Panc1 (cell line): Measurements from ENCODE around the gene TMEM209. TPM values are rescaled to one million over a fixed set of nuclear protein-coding genes. Genes with fewer than 3 reads are reported as not detected.

ENCODE experiments used
- ATAC-seq: fragments of 200-7000 bp; cut with Tn5 transposase; 2 replicates; pipeline ENCODE4 v1.9.1; 2020; ENCODE audit warnings: mild to moderate bottlenecking, moderate library complexity
- BruUV-seq: library from RNA; stranded (reverse); fragments of 400-500 nt; replicated peaks from 2 replicates; lab custom pipeline; 2021; lab: Mats Ljungman, UMichigan
- CTCF ChIA-PET: fragments of 300-600 bp; sonication (Branson Sonifier 250); formaldehyde crosslinking; loops from one replicate; lab custom pipeline; 2022; ENCODE audit warnings: antibody characterized with exemption; lab: Charles Lee
- POLR2A ChIA-PET: fragments of 300-600 bp; sonication (Branson Sonifier 250); formaldehyde crosslinking; loops from one replicate; lab custom pipeline; 2022; ENCODE audit warnings: antibody characterized with exemption; lab: Charles Lee
- DNase-seq: peaks from one replicate; pipeline ENCODE4 v3.0.0-alpha.2; 2010; ENCODE audit warnings: low read depth, low spot score
- H3K27ac ChIP-seq: 2 replicates; pipeline ENCODE4 v1.5.1; 2011; ENCODE audit warnings: mild to moderate bottlenecking, low read length, inconsistent platforms
- H3K27me3 ChIP-seq: fragments of 200-500 bp; sonication (Bioruptor generic); 2 replicates; pipeline ENCODE4 v1.6.0; 2014; ENCODE audit warnings: low read length, inconsistent platforms; ENCODE audit not compliant: control insufficient read depth, insufficient read depth
- H3K36me3 ChIP-seq: fragments of 200-500 bp; sonication (Bioruptor generic); 2 replicates; pipeline ENCODE4 v1.5.1; 2014; ENCODE audit warnings: inconsistent platforms, mild to moderate bottlenecking, low read length, moderate library complexity; ENCODE audit not compliant: control insufficient read depth, insufficient read depth
- H3K4me1 ChIP-seq: 2 replicates; pipeline ENCODE4 v1.5.1; 2011; ENCODE audit warnings: inconsistent platforms, mild to moderate bottlenecking, low read length, moderate library complexity; ENCODE audit not compliant: control insufficient read depth, insufficient read depth
- H3K4me3 ChIP-seq, 2 experiments: 2 replicates each; pipeline ENCODE4 v1.5.1; 2011 to 2012; ENCODE audit warnings: low read depth in 2 of 2, low read length in 2 of 2, mild to moderate bottlenecking in 2 of 2, inconsistent platforms in 1 of 2, moderate library complexity in 1 of 2
- H3K9me3 ChIP-seq: fragments of 200-500 bp; sonication (Bioruptor generic); 2 replicates; pipeline ENCODE4 v1.5.1; 2014; ENCODE audit warnings: low read depth, mild to moderate bottlenecking, inconsistent platforms, low read length, moderate library complexity; ENCODE audit not compliant: control insufficient read depth, insufficient read depth
- POLR2AphosphoS5 ChIP-seq: IDR thresholded peaks from 2 replicates; pipeline ENCODE4 v1.6.1; 2012; ENCODE audit warnings: mild to moderate bottlenecking, low read depth, low read length, moderate library complexity
- SIN3A ChIP-seq: IDR thresholded peaks from 2 replicates; pipeline ENCODE4 v1.6.1; 2012; ENCODE audit warnings: low read depth, mild to moderate bottlenecking, low read length, moderate library complexity, borderline replicate concordance; ENCODE audit not compliant: insufficient read depth
- TCF7L2 ChIP-seq: IDR thresholded peaks from 2 replicates; pipeline ENCODE4 v1.6.1; 2011; ENCODE audit warnings: mild to moderate bottlenecking, low read depth, low read length, inconsistent platforms
- in situ Hi-C: cut with HindIII; loops from 2 replicates; pipeline ENCODE4 v1.10.0; 2016; ENCODE audit warnings: low sequenced_read_pairs, low pct_unique_long_range_greater_than_20kb
- intact Hi-C: fragments of 100-400 bp; cut with micrococcal nuclease; formaldehyde crosslinking; loops from one replicate; pipeline ENCODE4 v1.10.0; 2022; ENCODE audit not compliant: unreplicated experiment
- total RNA-seq: library from RNA; stranded (reverse); gene quantifications from one replicate; pipeline ENCODE4 v1.2.1, GENCODE V29; 2021; ENCODE audit not compliant: unreplicated experiment
- TF ChIP-seq, protein P1 (sequence below): fragments of 450-650 bp; IDR thresholded peaks from 2 replicates; pipeline ENCODE4 v1.5.1; 2017; ENCODE audit warnings: mild to moderate bottlenecking
- TF ChIP-seq, protein P2 (sequence below), 2 experiments: IDR thresholded peaks; 2 replicates each; pipeline ENCODE4 v1.6.1; 2011 to 2012; ENCODE audit warnings: low read depth in 2 of 2, control low read depth in 1 of 2, low read length in 1 of 2, mild to moderate bottlenecking in 1 of 2, moderate library complexity in 1 of 2; ENCODE audit not compliant: insufficient read depth in 1 of 2

TMEM209 gene
- total RNA-seq, 1 experiment from 2014 or later: 32.3 TPM

DNA sequence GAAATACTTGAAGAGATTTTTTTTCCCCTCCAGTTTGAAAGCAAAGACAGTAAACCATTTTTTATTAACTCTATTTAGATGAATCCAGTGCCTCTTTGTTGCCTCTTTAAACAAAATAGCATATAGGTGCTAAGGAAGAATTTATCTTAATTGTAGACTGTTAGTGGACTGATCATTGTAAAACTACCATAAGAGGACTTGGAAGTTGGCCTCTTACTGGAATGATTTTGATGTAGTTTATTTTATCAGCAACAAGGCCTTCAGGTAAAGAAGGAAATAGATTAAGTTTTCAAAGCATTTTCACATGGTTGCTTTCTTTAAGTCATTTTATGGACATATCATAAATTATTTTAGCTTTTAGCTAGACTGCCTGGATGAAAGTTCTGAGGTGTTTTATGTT, 81.7 kb downstream of the TMEM209 start:
- ChIA-PET POLR2A (no interaction called here), CTCF (no interaction called here)
- Histone ChIP-seq H3K4me3 (no peak overlapping the region), H3K9me3 (no peaks in the 10 kb centered on the region), H3K27ac (no peak overlapping the region), H3K4me1 (0 out of 2 replicates have a peak, but pooled peaks cover 6% of the 10 kb centered on the region), H3K27me3 (no peaks in the 10 kb centered on the region), H3K36me3 (peaks cover 7% of the 10 kb centered on the region)
- ATAC-seq (no peak), DNase-seq (no peak)
- TF ChIP-seq TCF7L2 (no peak), POLR2AphosphoS5 (no peak), SIN3A (no peak)
- TF ChIP-seq, protein P1, sequence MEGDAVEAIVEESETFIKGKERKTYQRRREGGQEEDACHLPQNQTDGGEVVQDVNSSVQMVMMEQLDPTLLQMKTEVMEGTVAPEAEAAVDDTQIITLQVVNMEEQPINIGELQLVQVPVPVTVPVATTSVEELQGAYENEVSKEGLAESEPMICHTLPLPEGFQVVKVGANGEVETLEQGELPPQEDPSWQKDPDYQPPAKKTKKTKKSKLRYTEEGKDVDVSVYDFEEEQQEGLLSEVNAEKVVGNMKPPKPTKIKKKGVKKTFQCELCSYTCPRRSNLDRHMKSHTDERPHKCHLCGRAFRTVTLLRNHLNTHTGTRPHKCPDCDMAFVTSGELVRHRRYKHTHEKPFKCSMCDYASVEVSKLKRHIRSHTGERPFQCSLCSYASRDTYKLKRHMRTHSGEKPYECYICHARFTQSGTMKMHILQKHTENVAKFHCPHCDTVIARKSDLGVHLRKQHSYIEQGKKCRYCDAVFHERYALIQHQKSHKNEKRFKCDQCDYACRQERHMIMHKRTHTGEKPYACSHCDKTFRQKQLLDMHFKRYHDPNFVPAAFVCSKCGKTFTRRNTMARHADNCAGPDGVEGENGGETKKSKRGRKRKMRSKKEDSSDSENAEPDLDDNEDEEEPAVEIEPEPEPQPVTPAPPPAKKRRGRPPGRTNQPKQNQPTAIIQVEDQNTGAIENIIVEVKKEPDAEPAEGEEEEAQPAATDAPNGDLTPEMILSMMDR: no peak
- TF ChIP-seq, protein P2, sequence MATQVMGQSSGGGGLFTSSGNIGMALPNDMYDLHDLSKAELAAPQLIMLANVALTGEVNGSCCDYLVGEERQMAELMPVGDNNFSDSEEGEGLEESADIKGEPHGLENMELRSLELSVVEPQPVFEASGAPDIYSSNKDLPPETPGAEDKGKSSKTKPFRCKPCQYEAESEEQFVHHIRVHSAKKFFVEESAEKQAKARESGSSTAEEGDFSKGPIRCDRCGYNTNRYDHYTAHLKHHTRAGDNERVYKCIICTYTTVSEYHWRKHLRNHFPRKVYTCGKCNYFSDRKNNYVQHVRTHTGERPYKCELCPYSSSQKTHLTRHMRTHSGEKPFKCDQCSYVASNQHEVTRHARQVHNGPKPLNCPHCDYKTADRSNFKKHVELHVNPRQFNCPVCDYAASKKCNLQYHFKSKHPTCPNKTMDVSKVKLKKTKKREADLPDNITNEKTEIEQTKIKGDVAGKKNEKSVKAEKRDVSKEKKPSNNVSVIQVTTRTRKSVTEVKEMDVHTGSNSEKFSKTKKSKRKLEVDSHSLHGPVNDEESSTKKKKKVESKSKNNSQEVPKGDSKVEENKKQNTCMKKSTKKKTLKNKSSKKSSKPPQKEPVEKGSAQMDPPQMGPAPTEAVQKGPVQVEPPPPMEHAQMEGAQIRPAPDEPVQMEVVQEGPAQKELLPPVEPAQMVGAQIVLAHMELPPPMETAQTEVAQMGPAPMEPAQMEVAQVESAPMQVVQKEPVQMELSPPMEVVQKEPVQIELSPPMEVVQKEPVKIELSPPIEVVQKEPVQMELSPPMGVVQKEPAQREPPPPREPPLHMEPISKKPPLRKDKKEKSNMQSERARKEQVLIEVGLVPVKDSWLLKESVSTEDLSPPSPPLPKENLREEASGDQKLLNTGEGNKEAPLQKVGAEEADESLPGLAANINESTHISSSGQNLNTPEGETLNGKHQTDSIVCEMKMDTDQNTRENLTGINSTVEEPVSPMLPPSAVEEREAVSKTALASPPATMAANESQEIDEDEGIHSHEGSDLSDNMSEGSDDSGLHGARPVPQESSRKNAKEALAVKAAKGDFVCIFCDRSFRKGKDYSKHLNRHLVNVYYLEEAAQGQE (IDR thresholded peaks at IDR 0.05; ENCODE audit: insufficient read depth in 1 of 2, low read depth in 2 of 2, low read length in 1 of 2): no peak
- intact Hi-C loops (no loop called here), in situ Hi-C loops (no loop called here)
- BruUV-seq: no TSS peak

DNA sequence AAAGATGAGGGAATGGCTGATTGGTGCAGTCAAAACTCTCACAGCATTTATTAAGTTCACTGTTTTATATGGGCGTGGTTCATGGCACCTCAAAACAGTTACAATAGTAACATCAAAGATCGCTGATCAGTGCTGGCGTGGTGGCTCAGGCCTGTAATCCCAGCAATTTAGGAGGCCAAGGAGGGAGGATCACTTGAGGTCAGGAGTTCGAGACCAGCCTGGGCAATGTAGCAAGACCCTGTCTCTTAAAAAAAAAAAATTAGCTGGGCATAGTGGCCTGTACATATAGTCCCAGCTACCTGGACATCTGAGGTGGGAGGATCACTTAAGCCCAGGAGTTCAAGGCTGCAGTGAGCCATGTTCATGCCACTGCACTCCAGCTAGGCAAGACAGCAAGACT, 86.4 kb downstream of the TMEM209 start:
- Histone ChIP-seq H3K4me1 (no peaks in the 10 kb centered on the region), H3K27ac (no peak overlapping the region), H3K9me3 (no peaks in the 10 kb centered on the region), H3K36me3 (peaks cover 4% of the 10 kb centered on the region), H3K4me3 (no peak overlapping the region), H3K27me3 (no peaks in the 10 kb centered on the region)
- ChIA-PET CTCF (interaction anchor here (0.7 kb wide), 1 partner anchor 610 kb away, joined by 18 read pairs; no protein-coding TSS in a partner anchor), POLR2A (no interaction called here)
- no peak for ATAC-seq
- in situ Hi-C loops (no loop called here), intact Hi-C loops (no loop called here)
- TF ChIP-seq, protein P1: no peak
- no peak for DNase-seq
- BruUV-seq: no TSS peak
